Peyer's patch (tissue), 4 donors: Measurements from ENCODE around the gene GID8. TPM values are rescaled to one million over a fixed set of nuclear protein-coding genes. Genes with fewer than 3 reads are reported as not detected.

Source experiments
- DNase-seq, 3 donors: peaks; one replicate each; pipeline ENCODE4 v3.0.0-alpha.2; 2017 to 2019
- H3K27ac ChIP-seq, 4 donors: fragments of 200-600 bp; sonication (generic); one replicate each; pipeline ENCODE4 v1.5.1; 2016 to 2019
- H3K27me3 ChIP-seq, 2 donors: fragments of 200-600 bp; sonication (generic); one replicate each; pipeline ENCODE4 v1.5.1; 2019
- H3K36me3 ChIP-seq, 3 donors: fragments of 200-600 bp; sonication (generic); one replicate each; pipeline ENCODE4 v1.5.1; 2016 to 2019
- H3K4me1 ChIP-seq, 4 donors: fragments of 200-600 bp; sonication (generic); one replicate each; pipeline ENCODE4 v1.5.1; 2016 to 2019
- H3K4me3 ChIP-seq, 4 donors: fragments of 200-600 bp; sonication (generic); 1 replicate in 3 of 4; 2 replicates in 1 of 4; pipeline ENCODE4 v1.5.1; 2016 to 2019; ENCODE audit warnings: mild to moderate bottlenecking in 1 of 4
- H3K9me3 ChIP-seq, 4 donors: fragments of 200-600 bp; sonication (generic); one replicate each; pipeline ENCODE4 v1.5.1; 2016 to 2019; ENCODE audit warnings: mild to moderate bottlenecking in 1 of 4
- POLR2A ChIP-seq, 2 donors: fragments of 450-650 bp; IDR thresholded peaks; one replicate each; pipeline ENCODE4 v1.5.1; 2017; ENCODE audit warnings: antibody characterized with exemption in 2 of 2, mild to moderate bottlenecking in 2 of 2, moderate library complexity in 2 of 2
- total RNA-seq, 4 donors: library from RNA; depleted of rRNA; stranded (reverse); fragments of >200 nt; gene quantifications; one replicate each; pipeline ENCODE4 v1.1.0, GENCODE V29; 2016
- TF ChIP-seq, protein P1 (sequence below), 6 experiments: fragments of 450-650 bp in 4 of 6; fragments of 200-600 bp in 2 of 6; sonication (generic) in 1 of 6; IDR thresholded peaks; one replicate each; pipeline ENCODE4 v1.5.1; 2017 to 2019; ENCODE audit warnings: antibody characterized with exemption in 6 of 6, mild to moderate bottlenecking in 3 of 6, moderate library complexity in 1 of 6

The GID8 gene
- total RNA-seq, 4 donors from 2014 or later, result 22.3 to 26.5 (median 24.0) TPM

DNA sequence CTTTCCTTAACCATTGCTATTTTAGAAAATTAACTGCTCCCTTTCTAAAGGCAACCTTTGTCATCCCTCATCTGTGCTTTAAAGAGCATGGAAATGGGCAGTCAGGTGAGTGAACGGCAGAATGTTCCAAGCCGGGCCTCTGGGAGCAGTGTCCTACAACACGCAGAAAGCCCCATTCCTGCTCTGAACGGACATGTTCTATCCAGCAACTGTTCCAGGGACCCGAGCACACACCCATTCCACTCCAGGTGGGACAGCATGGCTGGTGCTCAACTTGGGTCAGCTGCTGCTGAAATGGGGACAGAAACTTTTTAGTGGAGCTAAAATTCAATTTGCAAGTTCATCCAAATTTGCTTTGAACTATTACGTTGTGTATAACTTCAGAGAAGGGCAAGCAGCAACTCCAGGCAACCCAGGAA is 38.3 kb upstream of the GID8 start:
- Histone ChIP-seq H3K36me3 (peaks cover 0 to 47% (median 0%) of the 10 kb centered on the region in 3 donors), H3K4me3 (no peak overlapping the region), H3K9me3 (no peaks in the 10 kb centered on the region), H3K27ac (peak overlapping the region in 3 of 4 donors; percentile 5 to 38 (median 31)), H3K4me1 (peaks cover 4 to 28% (median 12%) of the 10 kb centered on the region in 4 donors), H3K27me3 (no peaks in the 10 kb centered on the region)
- TF ChIP-seq, protein P1, sequence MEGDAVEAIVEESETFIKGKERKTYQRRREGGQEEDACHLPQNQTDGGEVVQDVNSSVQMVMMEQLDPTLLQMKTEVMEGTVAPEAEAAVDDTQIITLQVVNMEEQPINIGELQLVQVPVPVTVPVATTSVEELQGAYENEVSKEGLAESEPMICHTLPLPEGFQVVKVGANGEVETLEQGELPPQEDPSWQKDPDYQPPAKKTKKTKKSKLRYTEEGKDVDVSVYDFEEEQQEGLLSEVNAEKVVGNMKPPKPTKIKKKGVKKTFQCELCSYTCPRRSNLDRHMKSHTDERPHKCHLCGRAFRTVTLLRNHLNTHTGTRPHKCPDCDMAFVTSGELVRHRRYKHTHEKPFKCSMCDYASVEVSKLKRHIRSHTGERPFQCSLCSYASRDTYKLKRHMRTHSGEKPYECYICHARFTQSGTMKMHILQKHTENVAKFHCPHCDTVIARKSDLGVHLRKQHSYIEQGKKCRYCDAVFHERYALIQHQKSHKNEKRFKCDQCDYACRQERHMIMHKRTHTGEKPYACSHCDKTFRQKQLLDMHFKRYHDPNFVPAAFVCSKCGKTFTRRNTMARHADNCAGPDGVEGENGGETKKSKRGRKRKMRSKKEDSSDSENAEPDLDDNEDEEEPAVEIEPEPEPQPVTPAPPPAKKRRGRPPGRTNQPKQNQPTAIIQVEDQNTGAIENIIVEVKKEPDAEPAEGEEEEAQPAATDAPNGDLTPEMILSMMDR (IDR thresholded peaks at IDR 0.05), result peak in 3 of 6 experiments; percentile 8 to 26 (median 16)
- no peak for TF ChIP-seq POLR2A (IDR thresholded peaks at IDR 0.05)
- no peak for DNase-seq

DNA sequence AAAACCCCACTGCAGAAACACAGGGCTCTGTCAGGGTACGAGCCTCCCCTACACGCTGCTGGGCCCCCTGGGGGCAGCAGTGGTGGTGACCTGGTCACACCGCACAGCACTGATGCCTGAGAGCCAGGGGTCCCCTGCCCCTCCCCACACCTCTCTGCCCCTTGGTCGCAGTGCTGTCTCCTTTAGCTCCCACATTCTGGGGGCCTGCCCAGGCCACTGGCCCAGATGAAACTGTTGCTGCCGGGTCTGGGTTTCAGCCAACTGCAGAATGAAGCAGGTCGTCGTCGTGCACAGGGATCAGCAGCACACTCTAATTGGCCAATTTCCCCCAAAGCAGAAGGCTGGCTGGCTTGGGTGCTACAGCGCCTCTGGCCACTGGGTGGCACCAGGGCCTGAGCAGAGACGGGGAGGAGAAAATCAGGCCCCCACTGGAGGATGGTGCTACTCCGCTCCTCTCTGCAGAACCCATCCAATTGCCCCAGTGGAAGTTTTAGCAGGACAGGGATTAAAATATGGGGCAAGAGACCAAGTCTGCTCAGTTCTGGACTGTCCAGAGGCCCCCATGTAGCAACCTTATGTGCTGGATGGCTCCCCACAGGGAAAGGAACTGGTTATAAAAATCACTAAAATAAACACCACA is 37.8 kb upstream of the GID8 start:
- TF ChIP-seq POLR2A (IDR thresholded peaks at IDR 0.05), result peak in 1 of 2 donors; percentile 30
- TF ChIP-seq, protein P1 (IDR thresholded peaks at IDR 0.05), result peak; percentile 88 to 94 (median 92)
- peak; percentile 74 to 89 (median 82) for DNase-seq
- no peaks in the 10 kb centered on the region for H3K9me3 ChIP-seq
- peaks cover 0 to 48% (median 0%) of the 10 kb centered on the region in 3 donors for H3K36me3 ChIP-seq
- H3K27ac ChIP-seq, result peak overlapping the region; percentile 5 to 38 (median 18)
- H3K27me3 ChIP-seq, result no peaks in the 10 kb centered on the region
- H3K4me1 ChIP-seq, result peaks cover 4 to 28% (median 12%) of the 10 kb centered on the region in 4 donors
- H3K4me3 ChIP-seq, result no peak overlapping the region

DNA sequence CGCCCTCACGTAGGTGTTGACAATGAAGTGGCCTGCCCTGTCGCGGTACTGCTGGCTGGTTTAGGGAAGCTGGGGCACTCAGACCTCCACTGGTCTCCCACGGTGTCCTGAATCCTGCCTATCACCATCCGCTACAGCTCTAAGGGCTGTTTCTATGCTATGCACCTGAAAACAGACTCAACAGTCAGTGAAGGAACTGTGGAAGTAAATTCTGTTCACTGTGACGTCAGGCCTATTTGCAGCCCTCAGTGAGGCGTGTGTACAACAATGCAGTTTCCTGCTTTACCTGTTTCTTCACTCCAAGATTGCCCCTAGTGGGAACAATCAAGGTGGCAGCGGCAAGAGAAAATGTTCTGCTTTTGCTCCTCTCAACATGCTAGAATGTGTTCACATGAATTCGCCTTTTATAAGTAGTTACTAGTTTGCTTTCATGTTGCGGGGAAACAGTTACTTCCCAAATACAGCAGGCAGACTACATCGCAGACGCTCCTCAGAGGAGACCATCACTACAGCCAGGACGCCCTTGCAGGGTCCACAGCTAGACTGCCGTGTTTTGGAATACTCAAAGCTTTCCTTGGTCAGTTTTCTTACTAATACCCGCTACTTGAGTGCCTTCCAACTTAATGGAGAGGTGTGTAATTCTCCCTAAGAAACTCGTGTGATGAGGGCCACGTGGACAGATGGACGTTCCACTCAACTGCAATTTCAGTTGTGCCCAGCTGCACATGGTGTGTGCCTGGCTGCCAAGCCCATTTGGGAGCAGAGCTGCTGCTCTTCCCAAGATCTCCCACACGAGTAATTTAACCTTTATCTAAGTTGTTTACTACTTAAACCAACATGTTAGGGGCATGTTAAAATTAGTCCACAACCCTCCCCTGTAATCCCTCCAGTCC is 37.0 kb upstream of the GID8 start:
- DNase-seq, result no peak
- H3K9me3 ChIP-seq, result no peaks in the 10 kb centered on the region
- TF ChIP-seq POLR2A (IDR thresholded peaks at IDR 0.05), result no peak
- TF ChIP-seq, protein P1 (IDR thresholded peaks at IDR 0.05), result peak in 4 of 6 experiments; percentile 6 to 50 (median 42)
- peaks cover 0 to 48% (median 0%) of the 10 kb centered on the region in 3 donors for H3K36me3 ChIP-seq
- no peaks in the 10 kb centered on the region for H3K27me3 ChIP-seq
- peaks cover 4 to 28% (median 12%) of the 10 kb centered on the region in 4 donors for H3K4me1 ChIP-seq
- H3K4me3 ChIP-seq, result no peak overlapping the region
- peak overlapping the region; percentile 5 to 38 (median 18) for H3K27ac ChIP-seq

DNA sequence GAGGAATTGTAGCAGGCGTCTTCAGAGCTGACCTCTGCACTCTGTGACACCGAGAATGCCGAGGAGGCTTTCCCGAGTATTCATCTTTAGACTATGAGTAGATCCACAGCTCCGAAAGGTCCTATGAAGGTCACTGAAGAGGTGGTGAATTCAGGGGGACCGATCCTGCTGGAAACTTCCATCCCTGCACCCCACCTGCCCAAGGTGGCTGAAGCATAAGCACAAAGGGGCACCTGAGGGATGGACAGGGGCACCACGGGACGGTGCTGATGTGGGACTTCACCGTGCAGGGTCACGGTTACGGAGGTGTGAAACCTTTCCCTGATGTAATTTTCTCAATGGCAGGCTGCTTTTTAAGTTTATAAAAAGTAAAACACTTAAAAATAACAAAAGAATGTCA is 36.1 kb upstream of the GID8 start:
- TF ChIP-seq, protein P1 (IDR thresholded peaks at IDR 0.05), result no peak
- no peak for TF ChIP-seq POLR2A (IDR thresholded peaks at IDR 0.05)
- no peak overlapping the region for H3K4me3 ChIP-seq
- peaks cover 0 to 48% (median 0%) of the 10 kb centered on the region in 3 donors for H3K36me3 ChIP-seq
- H3K9me3 ChIP-seq, result no peaks in the 10 kb centered on the region
- no peak for DNase-seq
- H3K27me3 ChIP-seq, result no peaks in the 10 kb centered on the region
- no peak overlapping the region for H3K27ac ChIP-seq
- H3K4me1 ChIP-seq, result peaks cover 4 to 28% (median 12%) of the 10 kb centered on the region in 4 donors

DNA sequence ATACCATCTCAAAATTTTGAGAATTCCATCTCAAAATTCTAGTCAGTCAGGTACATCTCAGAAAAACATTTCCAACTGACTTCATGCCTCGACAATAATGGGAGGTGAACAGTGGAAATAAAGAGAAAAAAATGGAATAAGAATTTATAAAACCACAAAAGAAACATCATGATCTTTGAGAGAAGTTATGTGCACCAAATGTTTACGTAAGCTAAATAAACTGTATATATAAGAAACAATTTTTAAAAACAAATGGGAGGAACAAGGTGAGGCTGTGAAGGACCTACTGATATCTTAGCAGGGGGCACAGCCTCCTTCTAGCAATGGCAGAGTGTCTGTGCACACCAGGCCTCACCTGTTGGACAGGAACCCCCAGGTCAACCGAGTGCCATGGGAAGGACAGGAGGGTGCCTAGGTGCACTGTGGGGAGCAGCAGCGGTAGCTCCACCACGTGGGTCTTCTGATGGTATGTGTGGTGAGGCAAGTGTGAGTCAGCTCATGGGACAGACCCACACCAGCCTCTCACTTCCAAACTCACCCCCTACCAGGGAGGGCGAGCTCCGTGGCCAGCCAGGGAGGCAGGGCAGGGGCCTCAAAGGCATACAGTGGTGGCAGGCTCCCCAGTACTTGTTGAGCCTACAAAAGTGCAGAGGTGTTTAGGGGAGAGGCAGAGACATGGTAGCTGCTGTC is 34.9 kb upstream of the GID8 start:
- Histone ChIP-seq H3K4me3 (no peak overlapping the region), H3K36me3 (peaks cover 0 to 59% (median 0%) of the 10 kb centered on the region in 3 donors), H3K27me3 (no peaks in the 10 kb centered on the region), H3K27ac (no peak overlapping the region), H3K9me3 (no peaks in the 10 kb centered on the region), H3K4me1 (peaks cover 4 to 27% (median 12%) of the 10 kb centered on the region in 4 donors)
- TF ChIP-seq, protein P1 (IDR thresholded peaks at IDR 0.05), result no peak
- TF ChIP-seq POLR2A (IDR thresholded peaks at IDR 0.05), result no peak
- no peak for DNase-seq
